ENCODE results near the gene RAB13. TPM values are rescaled to one million over a fixed set of nuclear protein-coding genes. Genes with fewer than 3 reads are reported as not detected.

RAB13 gene
- total and polyA plus RNA-seq, 2 of the 13 experiments (the other 11 are each of a cell fraction or from before 2014, with no cell fraction given): 15.9 to 24.7 TPM

- TF ChIP-seq ZNF251 (CRISPR knock-in tag; IDR thresholded peaks at IDR 0.05) (no peak), ZBTB38 (CRISPR knock-in tag; IDR thresholded peaks at IDR 0.05) (peak; percentile 58; the same call in 1 of the 2 replicates), HDAC1 (CRISPR knock-in tag; IDR thresholded peaks at IDR 0.05) (peak; percentile 75), ZNF574 (CRISPR knock-in tag; IDR thresholded peaks at IDR 0.05) (peak; percentile 93), MED8 (CRISPR knock-in tag; IDR thresholded peaks at IDR 0.05; ENCODE audit: insufficient replicate concordance) (no peak), ZNF282 (IDR thresholded peaks at IDR 0.05; ENCODE audit: partially characterized antibody) (no peak), U2AF2 (IDR thresholded peaks at IDR 0.05; ENCODE audit: low read depth, low read length) (no peak), SKIL (CRISPR knock-in tag; IDR thresholded peaks at IDR 0.05; ENCODE audit: borderline replicate concordance) (no peak), SNAPC2 (CRISPR knock-in tag; IDR thresholded peaks at IDR 0.05) (peak; percentile 82; the same call in 1 of the 2 replicates), ATM (IDR thresholded peaks at IDR 0.05; ENCODE audit: borderline replicate concordance) (no peak), NFATC3 (CRISPR knock-in tag; IDR thresholded peaks at IDR 0.05) (no peak), NBN (conservative IDR thresholded peaks at IDR 0.05) (no peak), CAMTA2 (CRISPR knock-in tag; IDR thresholded peaks at IDR 0.05; ENCODE audit: borderline replicate concordance) (no peak; the same call in 1 of the 2 replicates), ZNF891 (CRISPR knock-in tag; IDR thresholded peaks at IDR 0.05) (peak; percentile 41; the same call in 1 of the 2 replicates), IRF2 (CRISPR knock-in tag; IDR thresholded peaks at IDR 0.05) (peak; percentile 79), PLRG1 (conservative IDR thresholded peaks at IDR 0.05) (no peak), KDM6A (CRISPR knock-in tag; IDR thresholded peaks at IDR 0.05; ENCODE audit: low read depth) (no peak), SMAD3 (CRISPR knock-in tag; IDR thresholded peaks at IDR 0.05) (0 out of 2 replicates have a peak, but pooled peaks have one; percentile 54), THAP8 (CRISPR knock-in tag; IDR thresholded peaks at IDR 0.05; ENCODE audit: borderline replicate concordance) (peak; percentile 69; the same call in 1 of the 2 replicates), ZFX (CRISPR knock-in tag; IDR thresholded peaks at IDR 0.05; ENCODE audit: low read depth) (peak; percentile 93), POLR2G (IDR thresholded peaks at IDR 0.05; ENCODE audit: low read depth, low read length) (peak; percentile 94), PRDM4 (CRISPR knock-in tag; IDR thresholded peaks at IDR 0.05; ENCODE audit: borderline replicate concordance) (peak; percentile 26; the same call in 1 of the 2 replicates)
Measured at GRCh38 chr1:153977250-153978240, 8.6 kb downstream of the RAB13 start, which contains the start of gene JTB (continued).
